Endothelial cell (in vitro differentiated cells): ENCODE measurements around the gene CLMP. TPM values are rescaled to one million over a fixed set of nuclear protein-coding genes. Genes with fewer than 3 reads are reported as not detected.
"Not testable (repeated sequence)": the region's sequence is repeated elsewhere in the genome, so short reads cannot be mapped to it uniquely, and the experiment has no call there.

Source experiments
- DNase-seq: peaks from one replicate; pipeline ENCODE4 v3.0.0; 2021; ENCODE audit warnings: low spot score
- H3K27ac Mint-ChIP-seq: one replicate; pipeline ENCODE4 v1.8.0; 2021; ENCODE audit warnings: mixed read lengths, inconsistent platforms; ENCODE audit not compliant: unreplicated experiment
- H3K27me3 Mint-ChIP-seq: one replicate; pipeline ENCODE4 v1.8.0; 2021; ENCODE audit warnings: mild to moderate bottlenecking, moderate library complexity, mixed read lengths, inconsistent platforms; ENCODE audit not compliant: unreplicated experiment
- H3K36me3 Mint-ChIP-seq: one replicate; pipeline ENCODE4 v1.8.0; 2021; ENCODE audit warnings: mild to moderate bottlenecking, low read depth, mixed read lengths, inconsistent platforms; ENCODE audit not compliant: unreplicated experiment
- H3K4me1 Mint-ChIP-seq: one replicate; pipeline ENCODE4 v1.8.0; 2021; ENCODE audit warnings: mild to moderate bottlenecking, mixed read lengths, inconsistent platforms; ENCODE audit not compliant: unreplicated experiment
- H3K4me3 Mint-ChIP-seq: one replicate; pipeline ENCODE4 v1.8.0; 2021; ENCODE audit warnings: mild to moderate bottlenecking, mixed read lengths, inconsistent platforms; ENCODE audit not compliant: unreplicated experiment
- H3K9me3 Mint-ChIP-seq: one replicate; pipeline ENCODE4 v1.8.0; 2021; ENCODE audit warnings: mixed read lengths, inconsistent platforms; ENCODE audit not compliant: unreplicated experiment
- CTCF ChIP-seq: fragments of 200-600 bp; sonication (generic); IDR thresholded peaks from one replicate; pipeline ENCODE4 v1.5.0; 2021; ENCODE audit warnings: antibody characterized with exemption; ENCODE audit not compliant: unreplicated experiment
- total RNA-seq: library from RNA; stranded (reverse); fragmentation: NEBNext Ultra II Directional; extraction: Animal tissue kit (Norgen Biotek cat#: 25700); gene quantifications from one replicate; pipeline ENCODE4 v1.2.1, GENCODE V29; 2021; ENCODE audit not compliant: unreplicated experiment

Gene CLMP
- total RNA-seq, 1 donor from 2014 or later: 5.5 TPM

GRCh38 chr11:123135863-123136446 lies 59.1 kb downstream of the CLMP start:
- no peak for TF ChIP-seq CTCF
- no peaks in the 10 kb centered on the region for H3K9me3 Mint-ChIP-seq
- H3K4me1 Mint-ChIP-seq: no peaks in the 10 kb centered on the region
- no peak for DNase-seq
- H3K27ac Mint-ChIP-seq: no peak overlapping the region
- H3K36me3 Mint-ChIP-seq: no peaks in the 10 kb centered on the region
- no peak overlapping the region for H3K4me3 Mint-ChIP-seq
- H3K27me3 Mint-ChIP-seq: no peaks in the 10 kb centered on the region

- no peak for TF ChIP-seq CTCF
- Mint-ChIP-seq H3K27ac (no peak overlapping the region), H3K27me3 (peaks cover 2% of the 10 kb centered on the region), H3K4me1 (no peaks in the 10 kb centered on the region), H3K9me3 (no peaks in the 10 kb centered on the region), H3K4me3 (no peak overlapping the region), H3K36me3 (no peaks in the 10 kb centered on the region)
- no peak for DNase-seq
Measured at GRCh38 chr11:123132881-123133280, 62.2 kb downstream of the CLMP start.

- not testable (repeated sequence) for H3K27me3 Mint-ChIP-seq, H3K27ac Mint-ChIP-seq, DNase-seq, H3K4me3 Mint-ChIP-seq, H3K36me3 Mint-ChIP-seq, H3K4me1 Mint-ChIP-seq, H3K9me3 Mint-ChIP-seq
Measured at GRCh38 chr11:123132034-123132766, 62.8 kb downstream of the CLMP start.

- no peak for DNase-seq
- Mint-ChIP-seq H3K9me3 (no peaks in the 10 kb centered on the region), H3K27ac (no peak overlapping the region), H3K36me3 (no peaks in the 10 kb centered on the region), H3K4me3 (no peak overlapping the region), H3K4me1 (no peaks in the 10 kb centered on the region), H3K27me3 (peaks cover 2% of the 10 kb centered on the region)
- no peak for TF ChIP-seq CTCF
Measured at GRCh38 chr11:123129920-123130319, 65.1 kb downstream of the CLMP start.

- no peak for DNase-seq
- Mint-ChIP-seq H3K4me3 (no peak overlapping the region), H3K36me3 (no peaks in the 10 kb centered on the region), H3K9me3 (no peaks in the 10 kb centered on the region), H3K4me1 (peaks cover 16% of the 10 kb centered on the region), H3K27me3 (peaks cover 2% of the 10 kb centered on the region), H3K27ac (no peak overlapping the region)
- TF ChIP-seq CTCF: no peak
Measured at GRCh38 chr11:123125169-123125568, 69.9 kb downstream of the CLMP start.
